Prostate gland (tissue), 2 donors: ENCODE measurements around the gene NUFIP2. TPM values are rescaled to one million over a fixed set of nuclear protein-coding genes. Genes with fewer than 3 reads are reported as not detected.
"Not testable (repeated sequence)": the region's sequence is repeated elsewhere in the genome, so short reads cannot be mapped to it uniquely, and the experiment has no call there.

Source experiments
- DNase-seq: peaks from one replicate; pipeline ENCODE4 v3.0.0-alpha.2; 2019; ENCODE audit warnings: low spot score
- H3K27ac ChIP-seq, 2 donors: fragments of 200-600 bp; sonication (generic); 2 replicates each; pipeline ENCODE4 v1.5.1; 2017 to 2019
- H3K27me3 ChIP-seq: fragments of 200-600 bp; sonication (generic); replicated peaks from 2 replicates; pipeline ENCODE4 v1.5.1; 2019; ENCODE audit not compliant: insufficient read depth
- H3K36me3 ChIP-seq, 2 donors: fragments of 200-600 bp; sonication (generic); 1 replicate in 1 of 2; 2 replicates in 1 of 2; pipeline versions ENCODE4 v1.5.1 to v1.8.1; 2017 to 2019
- H3K4me1 ChIP-seq: fragments of 200-600 bp; sonication (generic); replicated peaks from 2 replicates; pipeline ENCODE4 v1.5.1; 2019
- H3K4me3 ChIP-seq, 2 donors: fragments of 200-600 bp; sonication (generic); 2 replicates each; pipeline ENCODE4 v1.5.1; 2017 to 2019
- H3K9me3 ChIP-seq: fragments of 200-600 bp; sonication (generic); 2 replicates; pipeline ENCODE4 v1.5.1; 2017
- CTCF ChIP-seq, 4 experiments: fragments of 200-600 bp in 2 of 4; fragments of 450-650 bp in 2 of 4; sonication (generic) in 2 of 4; IDR thresholded peaks; 1 replicate in 3 of 4; 2 replicates in 1 of 4; pipeline ENCODE4 v1.5.1; 2016 to 2019; ENCODE audit warnings: antibody characterized with exemption in 4 of 4, mild to moderate bottlenecking in 2 of 4, moderate library complexity in 2 of 4
- POLR2A ChIP-seq: fragments of 450-650 bp; IDR thresholded peaks from one replicate; pipeline ENCODE4 v1.6.1; 2016; ENCODE audit warnings: antibody characterized with exemption, mild to moderate bottlenecking
- POLR2AphosphoS5 ChIP-seq: sonication (generic); formaldehyde crosslinking; IDR thresholded peaks from one replicate; pipeline ENCODE4 v1.6.1; 2017; ENCODE audit warnings: antibody characterized with exemption
- WGBS: methylation state at CpG from one replicate; pipeline ENCODE4 v1.1.5; 2018; 5-methylcytosine and 5-hydroxymethylcytosine counted together
- intact Hi-C: fragments of 100-400 bp; cut with DNase I; formaldehyde crosslinking; loops from one replicate; pipeline ENCODE4 v1.14.2; 2022
- total RNA-seq, 2 donors: library from RNA; depleted of rRNA; stranded (reverse); fragments of >200 nt; gene quantifications; one replicate each; pipeline ENCODE4 v1.1.0, GENCODE V29; 2016

NUFIP2 gene
- total RNA-seq, 2 donors from 2014 or later = 21.1 to 30.6 TPM

GRCh38 chr17:29233301-29233700, 60.6 kb downstream of the NUFIP2 start:
- H3K9me3 ChIP-seq = no peaks in the 10 kb centered on the region
- H3K27me3 ChIP-seq = no peaks in the 10 kb centered on the region
- no peak overlapping the region for H3K4me3 ChIP-seq
- no peaks in the 10 kb centered on the region for H3K36me3 ChIP-seq
- no peaks in the 10 kb centered on the region for H3K4me1 ChIP-seq
- DNase-seq = no peak
- intact Hi-C loops = no loop called here
- 100% methylated on average over 1 of the region's 1 CpG for WGBS
- TF ChIP-seq POLR2A = no peak
- no peak for TF ChIP-seq POLR2AphosphoS5
- no peak for TF ChIP-seq CTCF (IDR thresholded peaks at IDR 0.05)
- no peak overlapping the region for H3K27ac ChIP-seq

GRCh38 chr17:29225396-29225795, 68.6 kb downstream of the NUFIP2 start:
- DNase-seq = no peak
- no peak for TF ChIP-seq POLR2AphosphoS5
- no peak for TF ChIP-seq POLR2A
- TF ChIP-seq CTCF (IDR thresholded peaks at IDR 0.05) = no peak
- Histone ChIP-seq H3K9me3 (no peaks in the 10 kb centered on the region), H3K4me3 (no peak overlapping the region), H3K27me3 (no peaks in the 10 kb centered on the region), H3K4me1 (no peaks in the 10 kb centered on the region), H3K36me3 (no peaks in the 10 kb centered on the region), H3K27ac (no peak overlapping the region)
- intact Hi-C loops = no loop called here

GRCh38 chr17:29221338-29221737, 72.6 kb downstream of the NUFIP2 start:
- H3K4me1 ChIP-seq, intact Hi-C loops, H3K9me3 ChIP-seq, H3K4me3 ChIP-seq, H3K27me3 ChIP-seq, DNase-seq, H3K36me3 ChIP-seq, H3K27ac ChIP-seq: not testable (repeated sequence)
- WGBS = 94% methylated on average over 11 of the region's 11 CpGs

GRCh38 chr17:29219378-29220047, 74.4 kb downstream of the NUFIP2 start:
- Histone ChIP-seq H3K27me3 (no peaks in the 10 kb centered on the region), H3K4me3 (no peak overlapping the region), H3K36me3 (no peaks in the 10 kb centered on the region), H3K27ac (no peak overlapping the region), H3K9me3 (no peaks in the 10 kb centered on the region), H3K4me1 (no peaks in the 10 kb centered on the region)
- TF ChIP-seq CTCF (IDR thresholded peaks at IDR 0.05) = peak; percentile 57 to 93 (median 87)
- TF ChIP-seq POLR2AphosphoS5 = peak; percentile 33
- no peak for TF ChIP-seq POLR2A
- intact Hi-C loops = loop anchor here (2.0 kb wide), 1 partner anchor 71 kb away; no protein-coding TSS in a partner anchor
- peak; percentile 69 for DNase-seq
- 10% methylated on average over 14 of the region's 14 CpGs for WGBS

GRCh38 chr17:29216856-29217255, 77.1 kb downstream of the NUFIP2 start:
- Histone ChIP-seq H3K27me3 (no peaks in the 10 kb centered on the region), H3K4me1 (no peaks in the 10 kb centered on the region), H3K9me3 (no peaks in the 10 kb centered on the region), H3K27ac (no peak overlapping the region), H3K4me3 (no peak overlapping the region), H3K36me3 (no peaks in the 10 kb centered on the region)
- TF ChIP-seq CTCF (IDR thresholded peaks at IDR 0.05) (no peak), POLR2A (no peak), POLR2AphosphoS5 (no peak)
- no peak for DNase-seq
- WGBS = 79% methylated on average over 5 of the region's 5 CpGs
- intact Hi-C loops = no loop called here
